HEK293T (cell line): ENCODE data around the gene CEACAM6.

Source experiments
- ARNT ChIP-seq: fragments of 450-650 bp; IDR thresholded peaks from 2 replicates; pipeline ENCODE4 v1.6.1; 2017; ENCODE audit warnings: mild to moderate bottlenecking
- L3MBTL2 ChIP-seq: fragments of 450-650 bp; conservative IDR thresholded peaks from 2 replicates; pipeline ENCODE4 v1.6.1; 2016; ENCODE audit warnings: mild to moderate bottlenecking
- NFRKB ChIP-seq: fragments of 450-650 bp; IDR thresholded peaks from 2 replicates; pipeline ENCODE4 v1.6.1; 2016; ENCODE audit warnings: mild to moderate bottlenecking, moderate library complexity
- SP1 ChIP-seq: fragments of 450-650 bp; IDR thresholded peaks from 2 replicates; pipeline ENCODE4 v1.6.1; 2017
- SUZ12 ChIP-seq: fragments of 450-650 bp; IDR thresholded peaks from 2 replicates; pipeline ENCODE4 v1.6.1; 2016; ENCODE audit warnings: mild to moderate bottlenecking
- ZNF384 ChIP-seq: fragments of 450-650 bp; IDR thresholded peaks from 2 replicates; pipeline ENCODE4 v1.6.1; 2016
- TF ChIP-seq, protein P1 (sequence below): fragments of 450-650 bp; IDR thresholded peaks from 2 replicates; pipeline ENCODE4 v1.6.1; 2016

- no peak for TF ChIP-seq ARNT
- no peak for TF ChIP-seq NFRKB
- no peak for TF ChIP-seq SP1
- TF ChIP-seq, protein P1, sequence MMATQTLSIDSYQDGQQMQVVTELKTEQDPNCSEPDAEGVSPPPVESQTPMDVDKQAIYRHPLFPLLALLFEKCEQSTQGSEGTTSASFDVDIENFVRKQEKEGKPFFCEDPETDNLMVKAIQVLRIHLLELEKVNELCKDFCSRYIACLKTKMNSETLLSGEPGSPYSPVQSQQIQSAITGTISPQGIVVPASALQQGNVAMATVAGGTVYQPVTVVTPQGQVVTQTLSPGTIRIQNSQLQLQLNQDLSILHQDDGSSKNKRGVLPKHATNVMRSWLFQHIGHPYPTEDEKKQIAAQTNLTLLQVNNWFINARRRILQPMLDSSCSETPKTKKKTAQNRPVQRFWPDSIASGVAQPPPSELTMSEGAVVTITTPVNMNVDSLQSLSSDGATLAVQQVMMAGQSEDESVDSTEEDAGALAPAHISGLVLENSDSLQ: no peak
- no peak for TF ChIP-seq SUZ12
- TF ChIP-seq L3MBTL2: no peak
- TF ChIP-seq ZNF384: no peak
Measured at GRCh38 chr19:41753159-41753558, 2.2 kb upstream of the CEACAM6 start.
